Activated naive CD4-positive, alpha-beta T cell treated with anti-CD3 and anti-CD28 coated beads for 36 hours (primary cell): ENCODE measurements around the gene SMIM5. TPM values are rescaled to one million over a fixed set of nuclear protein-coding genes. Genes with fewer than 3 reads are reported as not detected.

Experiments
- CTCF ChIA-PET: fragments of 350-600 bp; sonication (Branson Sonifier 250); formaldehyde crosslinking; loops from one replicate; lab custom pipeline; 2021; ENCODE audit warnings: antibody characterized with exemption; lab: Charles Lee
- DNase-seq: peaks from one replicate; pipeline ENCODE4 v3.0.0-alpha.2; 2020
- H3K27ac Mint-ChIP-seq: one replicate; pipeline ENCODE4 v1.8.0; 2021; ENCODE audit warnings: mild to moderate bottlenecking, mixed read lengths
- H3K27me3 Mint-ChIP-seq: one replicate; pipeline ENCODE4 v1.8.0; 2021; ENCODE audit warnings: low read depth, mixed read lengths
- H3K36me3 Mint-ChIP-seq: one replicate; pipeline ENCODE4 v1.8.0; 2021; ENCODE audit warnings: low read depth, mixed read lengths
- H3K4me1 Mint-ChIP-seq: one replicate; pipeline ENCODE4 v1.8.0; 2021; ENCODE audit warnings: low read depth, mixed read lengths
- H3K4me3 Mint-ChIP-seq: one replicate; pipeline ENCODE4 v1.8.0; 2021; ENCODE audit warnings: mild to moderate bottlenecking, moderate library complexity, mixed read lengths
- H3K9me3 Mint-ChIP-seq: one replicate; pipeline ENCODE4 v1.8.0; 2021; ENCODE audit warnings: mixed read lengths
- intact Hi-C: fragments of 100-400 bp; cut with micrococcal nuclease; formaldehyde crosslinking; loops from one replicate; pipeline ENCODE4 v1.15.1; 2023
- total RNA-seq, 2 experiments: library from RNA; stranded (reverse); gene quantifications; one replicate each; pipeline ENCODE4 v1.2.3, GENCODE V29; 2021

SMIM5 gene
- total RNA-seq, 2 experiments from 2014 or later: not detected

DNA sequence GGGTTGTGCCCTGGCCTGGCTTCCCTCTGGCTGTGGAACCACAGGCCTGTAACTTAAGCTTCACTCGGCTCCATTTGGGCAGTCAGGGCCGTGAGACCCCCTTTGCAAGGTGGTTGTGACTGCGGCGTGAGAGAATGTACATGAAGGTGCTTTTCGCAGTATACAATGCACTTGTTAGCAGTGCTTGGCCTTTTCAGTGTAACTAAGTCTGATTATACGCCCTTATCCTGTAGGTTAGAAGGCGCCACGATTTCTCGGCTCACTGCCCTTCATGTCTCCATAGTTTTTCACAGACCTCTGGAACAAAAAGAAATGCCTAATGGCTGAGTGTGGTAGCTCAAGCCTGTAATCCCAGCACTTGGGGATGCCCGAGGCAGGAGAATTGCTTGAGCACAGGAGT lies 47.2 kb downstream of the SMIM5 start:
- intact Hi-C loops: no loop called here
- Mint-ChIP-seq H3K4me1 (peaks cover 30% of the 10 kb centered on the region), H3K27ac (no peak overlapping the region), H3K27me3 (no peaks in the 10 kb centered on the region), H3K4me3 (no peak overlapping the region), H3K36me3 (peaks cover 6% of the 10 kb centered on the region), H3K9me3 (no peaks in the 10 kb centered on the region)
- CTCF ChIA-PET: interaction anchor here (0.6 to 1.0 kb wide), 4 partner anchors 11 to 68 kb away, joined by 3 to 4 read pairs (median 3); no protein-coding TSS in a partner anchor
- DNase-seq: no peak

DNA sequence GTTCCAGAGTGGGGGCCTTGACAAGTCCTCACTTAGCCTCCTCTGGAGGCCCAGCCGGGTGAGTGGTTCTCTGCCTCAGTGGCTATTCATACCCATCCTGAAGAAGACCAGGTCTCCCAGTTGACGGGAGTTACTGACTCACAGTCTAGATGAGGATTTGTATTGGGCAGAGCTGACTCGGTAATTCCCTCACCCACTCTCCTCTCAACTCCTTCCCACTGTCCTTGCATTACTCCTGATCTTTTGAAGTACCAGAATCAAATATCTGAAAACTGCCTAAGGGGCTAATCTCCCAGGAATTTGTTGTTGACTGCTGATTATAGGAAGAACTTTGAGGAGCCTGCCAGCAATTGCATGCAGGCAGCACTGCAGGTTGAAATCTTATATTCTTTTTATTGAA lies 48.1 kb downstream of the SMIM5 start:
- H3K9me3 Mint-ChIP-seq: no peaks in the 10 kb centered on the region
- H3K27me3 Mint-ChIP-seq: no peaks in the 10 kb centered on the region
- no peak overlapping the region for H3K4me3 Mint-ChIP-seq
- CTCF ChIA-PET: interaction anchor here (1.7 kb wide), 1 partner anchor 67 kb away, joined by 16 read pairs; no protein-coding TSS in a partner anchor
- intact Hi-C loops: no loop called here
- H3K27ac Mint-ChIP-seq: no peak overlapping the region
- peaks cover 4% of the 10 kb centered on the region for H3K36me3 Mint-ChIP-seq
- H3K4me1 Mint-ChIP-seq: peaks cover 31% of the 10 kb centered on the region
- DNase-seq: no peak

- Mint-ChIP-seq H3K27ac (no peak overlapping the region), H3K4me1 (peaks cover 43% of the 10 kb centered on the region), H3K27me3 (no peaks in the 10 kb centered on the region), H3K9me3 (no peaks in the 10 kb centered on the region), H3K36me3 (peaks cover 7% of the 10 kb centered on the region), H3K4me3 (no peak overlapping the region)
- no peak for DNase-seq
- CTCF ChIA-PET: interaction anchor here (0.6 to 1.9 kb wide), 5 partner anchors 9 to 257 kb away, joined by 4 to 10 read pairs (median 4); no protein-coding TSS in a partner anchor
- intact Hi-C loops: no loop called here
Observed at GRCh38 chr17:75683583-75683982, 50.3 kb downstream of the SMIM5 start.

DNA sequence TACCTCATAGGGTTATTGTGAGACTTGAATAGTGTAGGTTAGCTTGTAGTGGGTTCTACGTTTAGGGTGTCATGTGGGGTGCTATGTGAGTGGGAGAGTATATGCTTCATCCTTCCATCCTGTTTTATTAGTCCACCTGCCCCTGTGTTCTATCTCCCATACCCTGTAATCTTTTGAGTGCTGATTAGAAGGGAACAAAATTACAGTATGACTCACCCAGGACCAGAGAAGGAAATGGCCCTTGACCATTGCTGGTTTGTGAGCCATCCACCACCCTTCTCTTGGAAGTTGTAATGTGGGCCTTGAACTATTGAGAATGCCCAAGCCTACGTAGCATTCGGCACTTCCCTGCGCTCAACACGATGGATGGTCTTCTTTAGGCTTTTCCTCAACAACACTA lies 51.0 kb downstream of the SMIM5 start:
- Mint-ChIP-seq H3K4me3 (no peak overlapping the region), H3K9me3 (no peaks in the 10 kb centered on the region), H3K27me3 (no peaks in the 10 kb centered on the region), H3K4me1 (peaks cover 49% of the 10 kb centered on the region), H3K36me3 (peaks cover 7% of the 10 kb centered on the region), H3K27ac (no peak overlapping the region)
- no peak for DNase-seq
- intact Hi-C loops: no loop called here
- CTCF ChIA-PET: interaction anchor here (1.7 to 1.9 kb wide), 2 partner anchors 63 to 65 kb away, joined by 7 to 10 read pairs; no protein-coding TSS in a partner anchor

DNA sequence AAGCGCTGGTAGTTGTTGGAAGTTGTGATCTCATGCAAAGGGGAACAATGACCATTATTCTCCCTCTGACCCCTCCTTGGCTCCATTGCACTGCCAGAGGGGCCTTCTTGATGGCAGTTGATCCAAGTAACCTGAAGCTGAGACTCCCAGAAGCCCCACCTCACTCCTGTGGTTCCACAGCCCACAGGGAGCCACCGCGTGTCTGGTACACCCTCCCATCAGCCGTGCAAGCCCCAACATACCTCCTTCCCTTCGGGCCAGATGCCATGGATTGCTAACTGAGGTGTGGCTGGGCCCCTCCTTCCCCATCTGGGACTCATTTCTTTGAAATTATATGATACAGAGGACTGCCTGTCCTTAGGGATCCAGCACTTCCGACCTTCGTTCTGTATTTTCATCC lies 51.7 kb downstream of the SMIM5 start:
- DNase-seq: no peak
- H3K27ac Mint-ChIP-seq: no peak overlapping the region
- H3K4me1 Mint-ChIP-seq: peaks cover 54% of the 10 kb centered on the region
- intact Hi-C loops: loop anchor here (5.0 kb wide), 1 partner anchor 37 kb away; the partner anchor contains the start of gene ITGB4
- no peaks in the 10 kb centered on the region for H3K27me3 Mint-ChIP-seq
- H3K4me3 Mint-ChIP-seq: no peak overlapping the region
- CTCF ChIA-PET: no interaction called here
- no peaks in the 10 kb centered on the region for H3K9me3 Mint-ChIP-seq
- H3K36me3 Mint-ChIP-seq: peaks cover 5% of the 10 kb centered on the region

- H3K27me3 Mint-ChIP-seq: no peaks in the 10 kb centered on the region
- DNase-seq: no peak
- no peak overlapping the region for H3K27ac Mint-ChIP-seq
- CTCF ChIA-PET: interaction anchor here (0.7 kb wide), 1 partner anchor 208 kb away, joined by 3 read pairs; no protein-coding TSS in a partner anchor
- H3K4me1 Mint-ChIP-seq: peaks cover 56% of the 10 kb centered on the region
- peaks cover 3% of the 10 kb centered on the region for H3K36me3 Mint-ChIP-seq
- H3K4me3 Mint-ChIP-seq: no peak overlapping the region
- intact Hi-C loops: loop anchor here (5.0 kb wide), 1 partner anchor 37 kb away; the partner anchor contains the start of gene ITGB4
- H3K9me3 Mint-ChIP-seq: no peaks in the 10 kb centered on the region
Observed at GRCh38 chr17:75685499-75685898, 52.3 kb downstream of the SMIM5 start.

DNA sequence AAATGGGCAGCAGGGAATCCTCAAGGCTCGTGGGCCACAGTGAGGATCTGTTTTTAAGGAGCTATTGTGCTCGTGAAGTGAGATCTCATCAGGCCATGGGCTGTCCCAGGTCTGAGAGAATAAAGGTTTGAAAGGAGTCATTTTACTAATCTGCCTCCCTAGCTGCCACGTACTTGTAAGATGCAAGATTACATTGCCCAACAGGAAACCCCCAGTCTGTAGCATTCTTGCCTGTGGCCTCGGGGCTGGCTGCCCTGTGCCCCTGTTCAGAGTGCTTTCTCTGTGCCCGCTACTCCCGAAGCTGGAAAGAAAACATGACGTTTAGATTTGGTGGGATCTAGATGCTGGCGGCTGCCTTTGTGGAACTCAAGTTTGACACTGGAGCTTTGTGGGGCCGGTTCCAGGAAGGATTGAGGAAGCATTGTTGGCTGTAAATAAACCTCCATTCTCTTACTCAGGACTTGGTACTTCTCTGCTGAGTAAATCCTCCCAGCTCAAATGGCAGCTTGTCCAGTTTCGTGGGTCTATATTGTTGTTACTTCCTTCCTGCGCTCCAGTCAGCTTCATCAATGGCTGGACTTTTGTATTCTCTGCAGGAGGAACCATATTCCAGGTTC lies 55.1 kb downstream of the SMIM5 start:
- Mint-ChIP-seq H3K4me1 (peaks cover 63% of the 10 kb centered on the region), H3K4me3 (peak overlapping the region; percentile 13), H3K9me3 (no peaks in the 10 kb centered on the region), H3K27ac (peak overlapping the region; percentile 92), H3K27me3 (no peaks in the 10 kb centered on the region), H3K36me3 (peaks cover 3% of the 10 kb centered on the region)
- peak; percentile 64 for DNase-seq
- intact Hi-C loops: loop anchor here (1.0 to 5.0 kb wide), 3 partner anchors 21 to 166 kb away; partner anchors contain the start of genes ITGB4, RECQL5, SAP30BP and WBP2
- CTCF ChIA-PET: interaction anchor here (0.8 to 2.7 kb wide), 9 partner anchors 9 to 87 kb away, joined by 3 to 10 read pairs (median 5); no protein-coding TSS in a partner anchor

DNA sequence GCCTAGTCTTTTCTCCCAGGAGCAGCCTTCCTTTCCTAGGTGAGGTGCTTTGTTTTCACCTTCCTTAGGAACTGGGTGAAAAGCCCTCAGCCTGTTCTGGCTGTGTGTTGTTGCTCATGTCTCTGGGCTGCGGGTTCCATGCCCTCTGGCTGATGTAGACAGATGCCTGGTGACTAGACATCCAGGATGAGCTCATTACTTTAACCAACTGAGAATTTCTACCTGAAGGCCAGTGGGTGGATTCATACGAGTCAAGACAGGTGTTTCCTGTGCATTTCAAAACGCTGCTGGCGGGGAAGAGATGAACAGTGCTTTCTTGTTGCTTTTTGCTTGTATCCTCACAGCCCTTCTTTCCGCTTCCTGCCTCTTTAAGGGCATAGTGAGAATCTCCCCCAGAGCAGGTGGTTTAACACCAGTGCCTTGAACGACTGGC lies 56.2 kb downstream of the SMIM5 start:
- Mint-ChIP-seq H3K27ac (peak overlapping the region; percentile 92), H3K4me3 (no peak overlapping the region), H3K36me3 (peaks cover 4% of the 10 kb centered on the region)

More for the DNA sequence above, 56.2 kb downstream of the SMIM5 start:
- Mint-ChIP-seq H3K4me1 (peaks cover 59% of the 10 kb centered on the region), H3K27me3 (no peaks in the 10 kb centered on the region), H3K9me3 (no peaks in the 10 kb centered on the region)
- peak; percentile 81 for DNase-seq
- CTCF ChIA-PET: interaction anchor here (1.3 to 2.0 kb wide), 5 partner anchors 13 to 88 kb away, joined by 3 to 9 read pairs (median 5); no protein-coding TSS in a partner anchor
- intact Hi-C loops: loop anchor here (1.0 to 5.0 kb wide), 3 partner anchors 33 to 165 kb away; partner anchors contain the start of genes ITGB4 and WBP2

Other genes with a start within 250 kb of the SMIM5 start
- gene GRB2, start 227.8 kb upstream of the SMIM5 start, total RNA-seq: 100 to 1,000 TPM; 166 to 169 TPM
- gene TMEM94, start 176.8 kb upstream of the SMIM5 start, total RNA-seq: 10 to 100 TPM; 50.4 to 53.5 TPM
- gene CASKIN2, start 117.9 kb upstream of the SMIM5 start, total RNA-seq: 1 to 10 TPM; 1.0 to 1.1 TPM
- gene TSEN54, start 116.9 kb upstream of the SMIM5 start, total RNA-seq: 10 to 100 TPM; 21.4 to 22.0 TPM
- gene LLGL2, start 107.7 kb upstream of the SMIM5 start, total RNA-seq: 1 to 10 TPM; 6.2 to 6.8 TPM
- gene MYO15B, start 45.6 kb upstream of the SMIM5 start, total RNA-seq: 10 to 100 TPM; 24.6 to 29.7 TPM
- gene RECQL5, start 33.7 kb downstream of the SMIM5 start, total RNA-seq: 10 to 100 TPM; 36.2 to 44.0 TPM
- gene SAP30BP, start 33.9 kb downstream of the SMIM5 start, total RNA-seq: 10 to 100 TPM; 68.3 TPM
- gene ITGB4, start 88.0 kb downstream of the SMIM5 start, total RNA-seq: 1 to 10 TPM in 1 of 2 experiments, under 1 TPM in 1; 0.83 to 1.0 TPM
- gene GALK1, start 131.8 kb downstream of the SMIM5 start, total RNA-seq: 10 to 100 TPM; 48.7 to 50.2 TPM
- gene UNK, start 151.4 kb downstream of the SMIM5 start, total RNA-seq: 10 to 100 TPM; 19.1 to 21.4 TPM
- 10 to 100 TPM; 98.5 to 99.1 TPM for gene UNC13D, start 211.0 kb downstream of the SMIM5 start, total RNA-seq
- gene WBP2, start 221.9 kb downstream of the SMIM5 start, total RNA-seq: 10 to 100 TPM; 65.0 to 68.7 TPM
- gene TRIM47, start 245.1 kb downstream of the SMIM5 start, total RNA-seq: 1 to 10 TPM; 8.1 to 9.6 TPM